Adrenal gland (tissue), 5 donors: ENCODE results near the gene PHYHD1.

Source experiments
- POLR2A ChIP-seq, 2 donors: fragments of 450-650 bp; IDR thresholded peaks; one replicate each; pipeline ENCODE4 v1.6.1; 2017; ENCODE audit warnings: antibody characterized with exemption in 2 of 2, mild to moderate bottlenecking in 2 of 2, moderate library complexity in 1 of 2
- TF ChIP-seq, protein P1 (sequence below), 6 experiments: fragments of 450-650 bp in 4 of 6; fragments of 200-600 bp in 2 of 6; sonication (generic) in 1 of 6; IDR thresholded peaks; 1 replicate in 5 of 6; 2 replicates in 1 of 6; pipeline versions ENCODE4 v1.5.1 to v1.8.0; 2016 to 2021; ENCODE audit warnings: antibody characterized with exemption in 6 of 6, mild to moderate bottlenecking in 2 of 6, moderate library complexity in 1 of 6
- donor health status: DM: no; HTN: no; CAD: no.

- TF ChIP-seq, protein P1, sequence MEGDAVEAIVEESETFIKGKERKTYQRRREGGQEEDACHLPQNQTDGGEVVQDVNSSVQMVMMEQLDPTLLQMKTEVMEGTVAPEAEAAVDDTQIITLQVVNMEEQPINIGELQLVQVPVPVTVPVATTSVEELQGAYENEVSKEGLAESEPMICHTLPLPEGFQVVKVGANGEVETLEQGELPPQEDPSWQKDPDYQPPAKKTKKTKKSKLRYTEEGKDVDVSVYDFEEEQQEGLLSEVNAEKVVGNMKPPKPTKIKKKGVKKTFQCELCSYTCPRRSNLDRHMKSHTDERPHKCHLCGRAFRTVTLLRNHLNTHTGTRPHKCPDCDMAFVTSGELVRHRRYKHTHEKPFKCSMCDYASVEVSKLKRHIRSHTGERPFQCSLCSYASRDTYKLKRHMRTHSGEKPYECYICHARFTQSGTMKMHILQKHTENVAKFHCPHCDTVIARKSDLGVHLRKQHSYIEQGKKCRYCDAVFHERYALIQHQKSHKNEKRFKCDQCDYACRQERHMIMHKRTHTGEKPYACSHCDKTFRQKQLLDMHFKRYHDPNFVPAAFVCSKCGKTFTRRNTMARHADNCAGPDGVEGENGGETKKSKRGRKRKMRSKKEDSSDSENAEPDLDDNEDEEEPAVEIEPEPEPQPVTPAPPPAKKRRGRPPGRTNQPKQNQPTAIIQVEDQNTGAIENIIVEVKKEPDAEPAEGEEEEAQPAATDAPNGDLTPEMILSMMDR (IDR thresholded peaks at IDR 0.05), result no peak
- no peak for TF ChIP-seq POLR2A (IDR thresholded peaks at IDR 0.05)
Observed at GRCh38 chr9:128887049-128887448, 33.7 kb upstream of the PHYHD1 start.
